AG08396 (cell line): ENCODE measurements around the gene RDH12.
A peak's percentile ranks its signal among the peaks of the same experiment; 100 is the strongest.
"Not testable (repeated sequence)": the region's sequence is repeated elsewhere in the genome, so short reads cannot be mapped to it uniquely, and the experiment has no call there.

Experiments used
- DNase-seq: peaks from one replicate; pipeline ENCODE4 v3.0.0; 2012; ENCODE audit warnings: low spot score, mixed read lengths

The RDH12 gene

GRCh38 chr14:67701492-67701891, at the start of gene RDH12:
TSS of gene RDH12 (plus strand) at chr14:67701886. CDS start at chr14:67722643, 20,757 bp downstream.
- DNase-seq, result not testable (repeated sequence)

- DNase-seq, result no peak
Observed at GRCh38 chr14:67652189-67652588, 49.5 kb upstream of the RDH12 start.

GRCh38 chr14:67653651-67654280, 47.9 kb upstream of the RDH12 start:
- DNase-seq, result no peak

GRCh38 chr14:67663633-67664032, 38.1 kb upstream of the RDH12 start:
- DNase-seq, result no peak

GRCh38 chr14:67665868-67666267, 35.8 kb upstream of the RDH12 start:
- DNase-seq, result peak; percentile 41

GRCh38 chr14:67666750-67667449, 34.8 kb upstream of the RDH12 start:
- DNase-seq, result peak; percentile 63

GRCh38 chr14:67668559-67668958, 33.1 kb upstream of the RDH12 start:
- DNase-seq, result no peak

- peak; percentile 26 for DNase-seq
Observed at GRCh38 chr14:67673451-67673850, 28.2 kb upstream of the RDH12 start.

GRCh38 chr14:67674139-67674479, 27.6 kb upstream of the RDH12 start:
- DNase-seq, result peak; percentile 77

GRCh38 chr14:67674480-67675218, 27.0 kb upstream of the RDH12 start, which contains the start of gene VTI1B:
TSS of gene VTI1B (minus strand) at chr14:67674632. CDS start at chr14:67674489, 143 bp downstream.
- peak; percentile 90 for DNase-seq

GRCh38 chr14:67675219-67675582, 26.5 kb upstream of the RDH12 start:
- DNase-seq, result no peak

- DNase-seq, result no peak
Observed at GRCh38 chr14:67679006-67679405, 22.7 kb upstream of the RDH12 start.

- peak; percentile 80 for DNase-seq
Observed at GRCh38 chr14:67680121-67680602, 21.5 kb upstream of the RDH12 start.

GRCh38 chr14:67680941-67681340, 20.7 kb upstream of the RDH12 start:
- DNase-seq, result no peak

GRCh38 chr14:67683842-67684241, 17.8 kb upstream of the RDH12 start:
- DNase-seq, result no peak

GRCh38 chr14:67690011-67690410, 11.7 kb upstream of the RDH12 start:
- no peak for DNase-seq

GRCh38 chr14:67694791-67695393, 6.8 kb upstream of the RDH12 start:
- peak; percentile 85 for DNase-seq

- peak; percentile 88 for DNase-seq
Observed at GRCh38 chr14:67695394-67695949, 6.2 kb upstream of the RDH12 start, which contains the start of gene RDH11. TSS of gene RDH11 (minus strand) at chr14:67695764. CDS start at chr14:67695703, 61 bp downstream.

- no peak for DNase-seq
Observed at GRCh38 chr14:67697006-67697405, 4.7 kb upstream of the RDH12 start.

GRCh38 chr14:67698179-67698578, 3.5 kb upstream of the RDH12 start:
- DNase-seq, result no peak

- no peak for DNase-seq
Observed at GRCh38 chr14:67703997-67704396, 2.3 kb downstream of the RDH12 start.

- peak; percentile 57 for DNase-seq
Observed at GRCh38 chr14:67704484-67705089, 2.9 kb downstream of the RDH12 start.
